PC-3 (cell line): ENCODE measurements around the gene INSM1. TPM values are rescaled to one million over a fixed set of nuclear protein-coding genes. Genes with fewer than 3 reads are reported as not detected.

Experiments used
- ATAC-seq: fragments of 200-7000 bp; cut with Tn5 transposase; 2 replicates; pipeline ENCODE4 v1.9.1; 2020; ENCODE audit warnings: mild to moderate bottlenecking, moderate library complexity
- BruUV-seq: library from RNA; stranded (reverse); fragments of 400-500 nt; replicated peaks from 2 replicates; lab custom pipeline; 2021; lab: Mats Ljungman, UMichigan
- CTCF ChIA-PET: fragments of 300-600 bp; sonication (Branson Sonifier 250); formaldehyde crosslinking; loops from one replicate; lab custom pipeline; 2022; ENCODE audit warnings: antibody characterized with exemption; lab: Charles Lee
- POLR2A ChIA-PET: fragments of 300-600 bp; sonication (Branson Sonifier 250); formaldehyde crosslinking; loops from one replicate; lab custom pipeline; 2022; ENCODE audit warnings: antibody characterized with exemption; ENCODE audit not compliant: unreplicated experiment; lab: Charles Lee
- DNase-seq: peaks from one replicate; pipeline ENCODE4 v3.0.0-alpha.2; 2015
- H2AFZ ChIP-seq: fragments of 300-600 bp; sonication (generic); 2 replicates; pipeline ENCODE4 v1.6.0; 2016; ENCODE audit warnings: antibody characterized with exemption, low read length
- H3F3A ChIP-seq: fragments of 300-600 bp; sonication (generic); one replicate; pipeline ENCODE4 v1.6.0; 2017; ENCODE audit warnings: antibody characterized with exemption, low read length, control low read depth, mild to moderate bottlenecking; ENCODE audit not compliant: unreplicated experiment
- H3K27ac ChIP-seq: fragments of 300-600 bp; sonication (generic); 2 replicates; pipeline ENCODE4 v1.5.1; 2016; ENCODE audit warnings: mild to moderate bottlenecking, low read length
- H3K27me3 ChIP-seq: fragments of 300-600 bp; sonication (generic); 2 replicates; pipeline ENCODE4 v1.6.1; 2016; ENCODE audit warnings: low read length, mixed read lengths
- H3K36me3 ChIP-seq: fragments of 300-600 bp; sonication (generic); 2 replicates; pipeline ENCODE4 v1.6.1; 2016; ENCODE audit warnings: low read depth, mixed run types, low read length, mixed read lengths
- H3K4me1 ChIP-seq: fragments of 300-600 bp; sonication (generic); 2 replicates; pipeline ENCODE4 v1.5.1; 2016; ENCODE audit warnings: low read length; ENCODE audit not compliant: insufficient read depth
- H3K4me2 ChIP-seq: fragments of 300-600 bp; sonication (generic); 2 replicates; pipeline ENCODE4 v1.6.0; 2016; ENCODE audit warnings: low read length
- H3K4me3 ChIP-seq: fragments of 300-600 bp; sonication (generic); 2 replicates; pipeline ENCODE4 v1.5.1; 2016; ENCODE audit warnings: mild to moderate bottlenecking, low read length, mixed read lengths
- H3K79me2 ChIP-seq: fragments of 300-600 bp; sonication (generic); 2 replicates; pipeline ENCODE4 v1.6.1; 2017; ENCODE audit warnings: low read length, mixed read lengths
- H3K9ac ChIP-seq: fragments of 300-600 bp; sonication (generic); 2 replicates; pipeline ENCODE4 v1.6.0; 2016; ENCODE audit warnings: mild to moderate bottlenecking, low read length
- H3K9me2 ChIP-seq: fragments of 300-600 bp; sonication (generic); replicated peaks from 2 replicates; pipeline ENCODE4 v1.6.1; 2016; ENCODE audit warnings: mixed run types, low read length, mixed read lengths
- H3K9me3 ChIP-seq: fragments of 300-600 bp; sonication (generic); 2 replicates; pipeline ENCODE4 v1.6.1; 2016; ENCODE audit warnings: low read length, mixed read lengths
- H4K20me1 ChIP-seq: fragments of 300-600 bp; sonication (generic); 2 replicates; pipeline ENCODE4 v1.6.1; 2016; ENCODE audit warnings: low read length, mixed read lengths
- EZH2 ChIP-seq: fragments of 300-600 bp; sonication (generic); IDR thresholded peaks from one replicate; pipeline ENCODE4 v1.6.1; 2017; ENCODE audit warnings: antibody characterized with exemption, mild to moderate bottlenecking, low read length; ENCODE audit not compliant: unreplicated experiment
- EZH2phosphoT487 ChIP-seq: fragments of 300-600 bp; sonication (generic); IDR thresholded peaks from 2 replicates; pipeline ENCODE4 v1.6.1; 2018; ENCODE audit warnings: mild to moderate bottlenecking, antibody characterized with exemption, low read length, borderline replicate concordance
- intact Hi-C: fragments of 100-400 bp; cut with micrococcal nuclease; formaldehyde crosslinking; loops from 2 replicates; pipeline ENCODE4 v1.9.0; 2023
- total RNA-seq: library from RNA; depleted of rRNA; stranded (reverse); fragments of >200 nt; gene quantifications from 2 replicates; pipeline ENCODE4 v1.2.3, GENCODE V29; 2014
- TF ChIP-seq, protein P1 (sequence below): fragments of 300-600 bp; sonication (generic); conservative IDR thresholded peaks from 2 replicates; pipeline ENCODE4 v1.5.1; 2017; ENCODE audit warnings: antibody characterized with exemption, low read depth, mild to moderate bottlenecking, low read length

Gene INSM1
- total RNA-seq, 1 experiment from 2014 or later = 0.04 TPM

GRCh38 chr20:20368418-20369249 lies 730 bp downstream of the INSM1 start:
- TF ChIP-seq EZH2phosphoT487 (no peak; the same call in 1 of the 2 replicates), EZH2 (peak; percentile 29)
- Histone ChIP-seq H3K79me2 (no peaks in the 10 kb centered on the region), H3K4me3 (peak overlapping the region; percentile 46; the same call in 1 of the 2 replicates), H3K4me2 (peak overlapping the region; percentile 77), H3F3A (no peaks in the 10 kb centered on the region), H3K4me1 (no peaks in the 10 kb centered on the region; the same call in 1 of the 2 replicates), H3K9me3 (no peaks in the 10 kb centered on the region), H3K27me3 (peaks cover 85% of the 10 kb centered on the region), H4K20me1 (no peaks in the 10 kb centered on the region), H3K27ac (no peak overlapping the region), H3K9ac (no peak overlapping the region), H3K36me3 (no peaks in the 10 kb centered on the region), H2AFZ (peak overlapping the region; percentile 66; the same call in 1 of the 2 replicates), H3K9me2 (no peaks in the 10 kb centered on the region)
- no peak for DNase-seq
- POLR2A ChIA-PET = no interaction called here
- no TSS peak for BruUV-seq
- ATAC-seq = peak; percentile 15; the same call in 1 of the 2 replicates
- CTCF ChIA-PET = interaction anchor here (1.0 kb wide), 1 partner anchor 10 kb away, joined by 4 read pairs; no protein-coding TSS in a partner anchor
- intact Hi-C loops = no loop called here

- no peaks in the 10 kb centered on the region for H4K20me1 ChIP-seq
- ChIA-PET POLR2A (no interaction called here), CTCF (no interaction called here)
- H3K9ac ChIP-seq = no peak overlapping the region
- H3K36me3 ChIP-seq = no peaks in the 10 kb centered on the region
- H3K4me3 ChIP-seq = peak overlapping the region; percentile 46
- H3K79me2 ChIP-seq = no peaks in the 10 kb centered on the region
- DNase-seq = peak; percentile 33
- peaks cover 85% of the 10 kb centered on the region for H3K27me3 ChIP-seq
- peak; percentile 65 for ATAC-seq
- intact Hi-C loops = no loop called here
- H3K27ac ChIP-seq = no peak overlapping the region
- no TSS peak for BruUV-seq
- H3K4me1 ChIP-seq = no peaks in the 10 kb centered on the region
- no peaks in the 10 kb centered on the region for H3K9me3 ChIP-seq
- peak overlapping the region; percentile 66; the same call in 1 of the 2 replicates for H2AFZ ChIP-seq
- H3K4me2 ChIP-seq = peak overlapping the region; percentile 77
- no peaks in the 10 kb centered on the region for H3K9me2 ChIP-seq
- H3F3A ChIP-seq = no peaks in the 10 kb centered on the region
- TF ChIP-seq EZH2 (peak; percentile 72), EZH2phosphoT487 (no peak; the same call in 1 of the 2 replicates)
- TF ChIP-seq, protein P1, sequence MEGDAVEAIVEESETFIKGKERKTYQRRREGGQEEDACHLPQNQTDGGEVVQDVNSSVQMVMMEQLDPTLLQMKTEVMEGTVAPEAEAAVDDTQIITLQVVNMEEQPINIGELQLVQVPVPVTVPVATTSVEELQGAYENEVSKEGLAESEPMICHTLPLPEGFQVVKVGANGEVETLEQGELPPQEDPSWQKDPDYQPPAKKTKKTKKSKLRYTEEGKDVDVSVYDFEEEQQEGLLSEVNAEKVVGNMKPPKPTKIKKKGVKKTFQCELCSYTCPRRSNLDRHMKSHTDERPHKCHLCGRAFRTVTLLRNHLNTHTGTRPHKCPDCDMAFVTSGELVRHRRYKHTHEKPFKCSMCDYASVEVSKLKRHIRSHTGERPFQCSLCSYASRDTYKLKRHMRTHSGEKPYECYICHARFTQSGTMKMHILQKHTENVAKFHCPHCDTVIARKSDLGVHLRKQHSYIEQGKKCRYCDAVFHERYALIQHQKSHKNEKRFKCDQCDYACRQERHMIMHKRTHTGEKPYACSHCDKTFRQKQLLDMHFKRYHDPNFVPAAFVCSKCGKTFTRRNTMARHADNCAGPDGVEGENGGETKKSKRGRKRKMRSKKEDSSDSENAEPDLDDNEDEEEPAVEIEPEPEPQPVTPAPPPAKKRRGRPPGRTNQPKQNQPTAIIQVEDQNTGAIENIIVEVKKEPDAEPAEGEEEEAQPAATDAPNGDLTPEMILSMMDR = peak; percentile 52
Observed at GRCh38 chr20:20369250-20370093, 1.6 kb downstream of the INSM1 start.

GRCh38 chr20:20370094-20370575 lies 2.2 kb downstream of the INSM1 start:
- Histone ChIP-seq H3K4me3 (no peak overlapping the region), H3K27me3 (peaks cover 85% of the 10 kb centered on the region), H3K27ac (no peak overlapping the region), H3K36me3 (no peaks in the 10 kb centered on the region), H2AFZ (no peak overlapping the region), H3K9ac (no peak overlapping the region), H3K9me3 (no peaks in the 10 kb centered on the region), H3K9me2 (no peaks in the 10 kb centered on the region), H3K4me1 (no peaks in the 10 kb centered on the region), H4K20me1 (no peaks in the 10 kb centered on the region), H3F3A (no peaks in the 10 kb centered on the region), H3K79me2 (no peaks in the 10 kb centered on the region), H3K4me2 (peak overlapping the region; percentile 77; the same call in 1 of the 2 replicates)
- intact Hi-C loops = no loop called here
- BruUV-seq = no TSS peak
- POLR2A ChIA-PET = no interaction called here
- DNase-seq (no peak), ATAC-seq (no peak)
- TF ChIP-seq, protein P1 = no peak
- TF ChIP-seq EZH2phosphoT487 = no peak
- TF ChIP-seq EZH2 = no peak
- CTCF ChIA-PET = no interaction called here
